ENCODE data around the gene GPI. TPM values are rescaled to one million over a fixed set of nuclear protein-coding genes. Genes with fewer than 3 reads are reported as not detected.

GPI gene
- total and polyA plus RNA-seq, 2 of the 13 experiments (the other 11 are each of a cell fraction or from before 2014, with no cell fraction given) = 147 to 167 TPM

GRCh38 chr19:34364830-34365462, at the start of gene GPI (continued):
- TF ChIP-seq ZNF687 (CRISPR knock-in tag; IDR thresholded peaks at IDR 0.05) (peak; percentile 76), MXI1 (IDR thresholded peaks at IDR 0.05; ENCODE audit: borderline replicate concordance, low read depth, low read length) (peak; percentile 49; the same call in 1 of the 3 replicates), TAF15 (IDR thresholded peaks at IDR 0.05; ENCODE audit: low read depth, low read length, poor library complexity, severe bottlenecking) (no peak), HES4 (CRISPR knock-in tag; IDR thresholded peaks at IDR 0.05; ENCODE audit: borderline replicate concordance) (peak; percentile 86), NFE2 (CRISPR knock-in tag; IDR thresholded peaks at IDR 0.05) (no peak), SIN3A (IDR thresholded peaks at IDR 0.05; ENCODE audit: borderline replicate concordance, low read depth, low read length) (peak; percentile 92), TMF1 (CRISPR knock-in tag; IDR thresholded peaks at IDR 0.05; ENCODE audit: low read depth) (peak; percentile 59; the same call in 1 of the 2 replicates), ZFP91 (CRISPR knock-in tag; IDR thresholded peaks at IDR 0.05; ENCODE audit: borderline replicate concordance) (no peak; the same call in 1 of the 2 replicates), ZNF724P (CRISPR knock-in tag; IDR thresholded peaks at IDR 0.05; ENCODE audit: borderline replicate concordance) (peak; percentile 28; the same call in 1 of the 2 replicates), ZNF136 (CRISPR knock-in tag; IDR thresholded peaks at IDR 0.05; ENCODE audit: low read depth) (no peak), HNRNPL (IDR thresholded peaks at IDR 0.05; ENCODE audit: low read depth, low read length) (peak; percentile 94), GATA4 (IDR thresholded peaks at IDR 0.05; ENCODE audit: borderline replicate concordance, low read depth) (peak; percentile 55; the same call in 1 of the 2 replicates), POLR2G (IDR thresholded peaks at IDR 0.05; ENCODE audit: low read depth, low read length) (peak; percentile 91), TOPORS (CRISPR knock-in tag; IDR thresholded peaks at IDR 0.05) (no peak), ELF1 (CRISPR knock-in tag; IDR thresholded peaks at IDR 0.05) (peak; percentile 87), ZNF747 (CRISPR knock-in tag; IDR thresholded peaks at IDR 0.05; ENCODE audit: borderline replicate concordance) (0 out of 2 replicates have a peak, but pooled peaks have one; percentile 16), ZNF782 (CRISPR knock-in tag; IDR thresholded peaks at IDR 0.05; ENCODE audit: borderline replicate concordance) (0 out of 2 replicates have a peak, but pooled peaks have one; percentile 5), TRAFD1 (CRISPR knock-in tag; IDR thresholded peaks at IDR 0.05; ENCODE audit: borderline replicate concordance) (no peak), FOSL2 (CRISPR knock-in tag; IDR thresholded peaks at IDR 0.05) (0 out of 2 replicates have a peak, but pooled peaks have one; percentile 20)
- TF ChIP-seq, protein P1, sequence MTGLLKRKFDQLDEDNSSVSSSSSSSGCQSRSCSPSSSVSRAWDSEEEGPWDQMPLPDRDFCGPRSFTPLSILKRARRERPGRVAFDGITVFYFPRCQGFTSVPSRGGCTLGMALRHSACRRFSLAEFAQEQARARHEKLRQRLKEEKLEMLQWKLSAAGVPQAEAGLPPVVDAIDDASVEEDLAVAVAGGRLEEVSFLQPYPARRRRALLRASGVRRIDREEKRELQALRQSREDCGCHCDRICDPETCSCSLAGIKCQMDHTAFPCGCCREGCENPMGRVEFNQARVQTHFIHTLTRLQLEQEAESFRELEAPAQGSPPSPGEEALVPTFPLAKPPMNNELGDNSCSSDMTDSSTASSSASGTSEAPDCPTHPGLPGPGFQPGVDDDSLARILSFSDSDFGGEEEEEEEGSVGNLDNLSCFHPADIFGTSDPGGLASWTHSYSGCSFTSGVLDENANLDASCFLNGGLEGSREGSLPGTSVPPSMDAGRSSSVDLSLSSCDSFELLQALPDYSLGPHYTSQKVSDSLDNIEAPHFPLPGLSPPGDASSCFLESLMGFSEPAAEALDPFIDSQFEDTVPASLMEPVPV (CRISPR knock-in tag; IDR thresholded peaks at IDR 0.05) = no peak
